T-helper 2 cell treated with Interferon-gamma antibody and Interleukin-4, amounts not matched to agents 5 μg/mL and 100 μg/mL, for 36 hours (primary cell): ENCODE measurements around the gene ARMC5.
"Not testable (repeated sequence)": the region's sequence is repeated elsewhere in the genome, so short reads cannot be mapped to it uniquely, and the experiment has no call there.

ENCODE experiments used
- DNase-seq: peaks from one replicate; pipeline ENCODE4 v3.0.0; 2021; ENCODE audit warnings: low spot score
- H3K27ac Mint-ChIP-seq: one replicate; pipeline ENCODE4 v1.8.0; 2021; ENCODE audit warnings: mild to moderate bottlenecking, mixed read lengths
- H3K27me3 Mint-ChIP-seq: one replicate; pipeline ENCODE4 v1.8.0; 2021; ENCODE audit warnings: low read depth, mixed read lengths
- H3K36me3 Mint-ChIP-seq: one replicate; pipeline ENCODE4 v1.8.0; 2021; ENCODE audit warnings: low read depth, mixed read lengths
- H3K4me1 Mint-ChIP-seq: one replicate; pipeline ENCODE4 v1.8.0; 2021; ENCODE audit warnings: low read depth, mixed read lengths
- H3K4me3 Mint-ChIP-seq: one replicate; pipeline ENCODE4 v1.8.0; 2022; ENCODE audit warnings: mild to moderate bottlenecking, moderate library complexity, mixed read lengths
- H3K9me3 Mint-ChIP-seq: one replicate; pipeline ENCODE4 v1.8.0; 2021; ENCODE audit warnings: mixed read lengths

Gene ARMC5

DNA sequence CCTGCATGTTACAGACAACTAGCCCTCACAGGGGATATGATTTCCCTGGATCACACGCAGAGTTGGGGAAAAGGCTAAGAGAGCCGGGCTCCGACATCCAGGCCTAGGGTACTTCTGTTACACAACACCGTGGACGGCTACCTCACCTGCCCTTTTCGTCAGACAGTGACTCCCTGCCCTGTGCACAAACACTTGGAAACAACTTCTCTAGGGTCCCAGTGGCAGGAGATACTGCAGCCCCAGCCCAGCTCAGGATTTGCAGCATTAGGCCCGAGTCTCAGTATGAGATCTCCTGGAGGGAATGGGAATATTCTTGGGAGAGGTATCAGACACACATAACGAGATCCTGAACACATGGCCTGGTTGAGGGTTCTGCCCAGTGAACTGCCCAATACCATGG is 40.6 kb downstream of the ARMC5 start:
- Mint-ChIP-seq H3K9me3 (no peaks in the 10 kb centered on the region), H3K27ac (peak overlapping the region; percentile 26), H3K4me3 (no peak overlapping the region), H3K4me1 (peaks cover 6% of the 10 kb centered on the region), H3K36me3 (peaks cover 23% of the 10 kb centered on the region), H3K27me3 (no peaks in the 10 kb centered on the region)
- DNase-seq = no peak

DNA sequence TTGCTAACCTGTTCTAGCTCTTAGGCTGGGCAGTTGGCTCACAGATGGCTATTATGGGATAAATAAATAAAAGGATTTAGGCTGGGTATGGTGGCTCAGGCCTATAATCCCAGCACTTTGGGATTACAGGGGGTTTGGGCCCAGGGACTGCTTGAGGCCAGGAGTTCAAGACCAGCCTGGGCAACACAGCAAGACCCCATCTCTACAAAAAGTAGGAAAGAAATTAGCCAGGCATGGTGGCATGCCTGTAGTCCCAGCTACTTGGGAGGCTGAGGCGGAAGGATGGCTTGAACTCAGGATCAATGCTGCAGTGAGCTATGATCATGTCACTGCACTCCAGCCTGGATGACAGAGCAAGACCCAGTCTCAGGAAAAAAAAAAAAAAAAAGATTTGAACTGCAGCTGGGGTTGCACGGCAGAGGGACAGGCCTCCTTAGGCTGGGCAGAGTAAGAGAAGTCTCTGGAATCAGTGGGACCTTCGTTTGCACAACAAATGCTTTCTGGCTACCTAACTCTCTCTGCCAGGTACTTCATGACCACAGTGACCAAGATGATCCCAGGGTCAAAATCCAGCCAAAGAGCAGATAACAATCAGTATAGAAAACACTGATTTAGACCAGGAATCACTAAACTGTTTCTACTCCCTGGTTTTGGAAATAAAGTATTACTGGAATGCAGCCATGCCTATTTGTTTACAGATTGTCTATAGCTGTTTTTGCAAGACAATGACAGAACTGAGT is 42.1 kb downstream of the ARMC5 start:
- Mint-ChIP-seq H3K4me3 (no peak overlapping the region), H3K36me3 (peaks cover 26% of the 10 kb centered on the region), H3K27me3 (no peaks in the 10 kb centered on the region), H3K4me1 (peaks cover 20% of the 10 kb centered on the region), H3K27ac (no peak overlapping the region), H3K9me3 (no peaks in the 10 kb centered on the region)
- no peak for DNase-seq

DNA sequence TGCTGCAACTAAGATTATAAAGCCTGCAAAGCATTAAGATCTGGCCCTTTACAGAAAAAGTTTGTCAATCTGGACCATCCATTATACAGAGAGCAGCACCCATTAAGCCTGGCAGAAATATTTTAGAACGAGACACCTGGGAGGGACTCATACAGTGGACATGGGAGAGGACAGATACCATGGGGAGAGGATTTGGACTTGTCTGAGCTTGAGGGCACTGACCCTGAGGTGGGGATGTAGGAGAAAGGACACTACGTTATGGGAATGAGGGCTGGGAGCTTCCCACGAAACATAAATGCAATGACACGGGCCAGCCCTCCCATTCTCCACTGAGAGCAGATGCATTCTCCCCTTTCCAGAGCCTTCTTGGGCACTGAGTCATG is 42.7 kb downstream of the ARMC5 start:
- Mint-ChIP-seq H3K36me3 (peaks cover 26% of the 10 kb centered on the region), H3K27ac (no peak overlapping the region), H3K4me3 (no peak overlapping the region), H3K27me3 (no peaks in the 10 kb centered on the region), H3K9me3 (no peaks in the 10 kb centered on the region), H3K4me1 (peaks cover 24% of the 10 kb centered on the region)
- DNase-seq = no peak

- Mint-ChIP-seq H3K36me3 (peaks cover 19% of the 10 kb centered on the region), H3K9me3 (no peaks in the 10 kb centered on the region), H3K27me3 (no peaks in the 10 kb centered on the region), H3K27ac (no peak overlapping the region), H3K4me3 (no peak overlapping the region), H3K4me1 (peaks cover 31% of the 10 kb centered on the region)
- DNase-seq = no peak
Measured at GRCh38 chr16:31502981-31503380, 43.7 kb downstream of the ARMC5 start.

GRCh38 chr16:31503555-31503954 is 44.3 kb downstream of the ARMC5 start:
- not testable (repeated sequence) for H3K27me3 Mint-ChIP-seq, DNase-seq, H3K9me3 Mint-ChIP-seq, H3K4me3 Mint-ChIP-seq, H3K27ac Mint-ChIP-seq
- Mint-ChIP-seq H3K36me3 (peaks cover 19% of the 10 kb centered on the region), H3K4me1 (peaks cover 31% of the 10 kb centered on the region)

DNA sequence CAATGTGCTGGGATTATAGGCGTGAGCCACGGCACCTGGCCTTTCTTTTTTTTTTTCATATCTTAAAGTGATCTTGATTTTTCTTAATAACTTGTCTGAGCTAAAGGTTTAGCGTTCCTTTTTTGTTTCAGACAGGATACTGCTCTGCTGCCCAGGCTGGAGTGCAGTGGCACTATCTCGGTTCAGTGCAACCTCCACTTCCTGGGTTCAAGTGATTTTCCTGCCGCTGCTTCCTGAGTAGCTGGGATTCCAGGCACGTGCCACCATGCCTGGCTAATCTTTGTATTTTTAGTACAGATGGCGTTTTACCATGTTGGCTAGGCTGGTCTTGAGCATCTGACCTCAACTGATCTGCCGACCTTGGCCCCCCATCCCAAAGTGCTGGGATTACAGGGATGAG is 44.9 kb downstream of the ARMC5 start:
- H3K9me3 Mint-ChIP-seq = no peaks in the 10 kb centered on the region
- H3K4me1 Mint-ChIP-seq = peaks cover 36% of the 10 kb centered on the region
- peaks cover 21% of the 10 kb centered on the region for H3K36me3 Mint-ChIP-seq
- no peak overlapping the region for H3K4me3 Mint-ChIP-seq
- H3K27me3 Mint-ChIP-seq = no peaks in the 10 kb centered on the region
- DNase-seq = no peak
- no peak overlapping the region for H3K27ac Mint-ChIP-seq

DNA sequence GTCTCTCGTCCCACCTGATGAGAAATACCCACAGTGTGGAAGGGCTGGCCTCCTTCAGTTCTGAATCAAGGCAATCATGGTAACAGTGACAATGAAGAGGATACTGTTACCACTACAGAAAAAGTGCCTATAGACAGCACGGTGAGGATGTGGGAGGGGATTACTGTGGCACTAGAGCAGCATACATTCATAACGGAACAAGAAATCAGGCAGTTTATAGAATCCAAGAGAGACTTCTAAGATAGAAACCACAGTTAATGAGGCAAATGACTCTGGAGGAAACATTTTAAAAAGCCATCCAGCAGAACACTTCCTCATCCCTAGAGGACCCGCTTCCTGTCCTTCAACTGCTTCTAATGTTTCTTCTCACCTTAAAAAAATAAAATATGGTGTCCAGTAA is 46.2 kb downstream of the ARMC5 start:
- peak overlapping the region; percentile 87 for H3K27ac Mint-ChIP-seq

GRCh38 chr16:31507617-31507928 is 48.3 kb downstream of the ARMC5 start:
- Mint-ChIP-seq H3K36me3 (peaks cover 13% of the 10 kb centered on the region), H3K27ac (peak overlapping the region; percentile 86), H3K4me3 (peak overlapping the region; percentile 93), H3K4me1 (peaks cover 38% of the 10 kb centered on the region), H3K27me3 (no peaks in the 10 kb centered on the region), H3K9me3 (no peaks in the 10 kb centered on the region)
- no peak for DNase-seq

More for the DNA sequence above, 46.2 kb downstream of the ARMC5 start:
- Mint-ChIP-seq H3K4me1 (peaks cover 38% of the 10 kb centered on the region), H3K9me3 (no peaks in the 10 kb centered on the region), H3K27me3 (no peaks in the 10 kb centered on the region), H3K36me3 (peaks cover 15% of the 10 kb centered on the region), H3K4me3 (peak overlapping the region; percentile 60)
- DNase-seq = peak; percentile 32

DNA sequence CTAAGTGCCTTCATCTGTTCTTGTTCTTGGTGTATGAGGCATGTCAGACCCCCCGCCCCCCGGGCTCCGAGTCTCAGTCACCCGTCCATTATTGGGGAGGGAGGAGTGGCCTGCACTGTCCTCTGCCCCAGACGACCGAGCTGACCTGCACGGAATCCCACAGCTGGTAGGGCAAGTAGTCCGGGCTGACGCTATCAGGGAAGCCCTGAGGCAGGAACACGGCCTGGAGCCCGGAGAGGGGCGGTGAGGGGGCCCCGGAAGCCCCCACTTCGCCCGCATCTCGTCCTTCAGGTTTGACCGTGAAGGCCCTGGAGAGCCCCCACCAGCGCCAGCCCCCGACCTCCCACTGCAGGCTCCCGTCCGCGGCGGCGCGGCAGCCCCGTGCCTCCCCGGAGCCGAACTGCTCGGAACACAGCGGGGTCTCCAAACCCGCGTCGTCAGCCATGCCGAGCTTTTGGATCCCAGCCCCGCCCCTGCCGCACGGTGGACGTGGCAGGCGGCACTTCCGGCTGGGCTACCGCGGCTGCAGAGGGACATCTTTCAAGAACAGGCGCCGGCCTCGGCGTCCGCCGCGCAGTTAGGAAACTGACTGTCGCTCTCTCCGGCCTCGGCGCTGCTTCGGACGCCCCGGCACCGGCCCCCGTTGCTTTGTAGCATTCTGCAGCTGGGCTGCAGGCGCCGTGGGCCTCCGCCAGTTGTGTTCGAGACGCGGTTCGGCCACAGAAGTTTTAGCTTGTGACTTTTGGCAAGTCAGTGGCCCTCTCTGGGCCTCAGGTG is 48.8 kb downstream of the ARMC5 start, which contains the start of gene RUSF1:
TSS of gene RUSF1 (minus strand) at position 463 of the 777 bp plus-strand sequence. CDS start at position 445, 18 bp downstream.
- Mint-ChIP-seq H3K27me3 (no peaks in the 10 kb centered on the region), H3K4me1 (peaks cover 38% of the 10 kb centered on the region)
- DNase-seq = peak; percentile 87

GRCh38 chr16:31508706-31509195 is 49.5 kb downstream of the ARMC5 start:
- DNase-seq = no peak
- peak overlapping the region; percentile 90 for H3K27ac Mint-ChIP-seq
- H3K9me3 Mint-ChIP-seq = no peaks in the 10 kb centered on the region
- no peaks in the 10 kb centered on the region for H3K27me3 Mint-ChIP-seq
- H3K36me3 Mint-ChIP-seq = peaks cover 13% of the 10 kb centered on the region
- H3K4me3 Mint-ChIP-seq = peak overlapping the region; percentile 93
- peaks cover 38% of the 10 kb centered on the region for H3K4me1 Mint-ChIP-seq

More for the DNA sequence above, 48.8 kb downstream of the ARMC5 start, which contains the start of gene RUSF1:
- Mint-ChIP-seq H3K9me3 (no peaks in the 10 kb centered on the region), H3K27ac (peak within 1 kb of the TSS; percentile 90), H3K36me3 (peaks cover 13% of the 10 kb centered on the region), H3K4me3 (peak within 1 kb of the TSS; percentile 93)

DNA sequence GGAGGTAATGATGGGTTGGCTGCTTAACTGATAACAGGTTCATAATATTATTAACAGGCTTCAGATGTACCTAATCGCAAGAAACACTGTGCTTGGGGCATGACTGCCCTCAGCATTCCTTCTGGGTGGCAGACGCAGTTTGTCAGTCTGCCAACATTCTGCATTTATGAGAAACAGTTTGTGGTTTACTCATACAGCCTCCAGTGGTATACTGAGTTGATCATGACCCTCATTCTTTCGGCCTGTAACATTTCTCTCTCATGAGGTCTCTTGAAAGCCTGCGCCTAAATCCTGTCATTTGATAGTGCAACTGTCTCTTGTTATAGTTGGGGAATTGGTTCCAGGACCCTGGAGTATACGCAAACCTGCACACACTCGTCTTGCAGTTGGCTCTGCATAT is 53.8 kb downstream of the ARMC5 start:
- no peak overlapping the region for H3K27ac Mint-ChIP-seq
- DNase-seq = no peak
- peaks cover 6% of the 10 kb centered on the region for H3K27me3 Mint-ChIP-seq
- H3K4me1 Mint-ChIP-seq = peaks cover 7% of the 10 kb centered on the region
- H3K4me3 Mint-ChIP-seq = no peak overlapping the region
- H3K9me3 Mint-ChIP-seq = no peaks in the 10 kb centered on the region
- peaks cover 8% of the 10 kb centered on the region for H3K36me3 Mint-ChIP-seq

DNA sequence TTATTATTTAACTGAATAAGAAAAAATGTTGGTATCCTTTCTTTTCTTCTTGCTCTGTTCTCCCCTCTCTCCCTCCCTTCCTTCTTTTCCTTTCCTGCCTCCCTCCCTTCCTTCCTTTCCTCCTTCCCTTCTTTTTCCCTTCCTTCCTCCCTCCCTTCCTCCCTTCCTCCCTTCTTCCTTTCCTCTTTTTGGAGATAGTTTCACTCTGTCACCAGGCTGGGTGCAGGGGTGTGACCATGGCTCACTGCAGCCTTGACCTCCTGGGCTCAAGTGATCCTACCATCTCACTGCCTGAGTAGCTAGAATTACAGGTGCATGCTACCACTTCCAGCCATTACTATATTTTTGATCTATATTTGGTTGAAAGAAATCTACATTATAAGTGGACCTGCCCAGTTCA is 54.6 kb downstream of the ARMC5 start:
- peaks cover 4% of the 10 kb centered on the region for H3K36me3 Mint-ChIP-seq
- no peak overlapping the region for H3K27ac Mint-ChIP-seq
- no peaks in the 10 kb centered on the region for H3K9me3 Mint-ChIP-seq
- no peak for DNase-seq
- H3K4me3 Mint-ChIP-seq = no peak overlapping the region
- H3K27me3 Mint-ChIP-seq = peaks cover 6% of the 10 kb centered on the region
- H3K4me1 Mint-ChIP-seq = peaks cover 5% of the 10 kb centered on the region
